ENCODE measurements around the gene TAF3. TPM values are rescaled to one million over a fixed set of nuclear protein-coding genes. Genes with fewer than 3 reads are reported as not detected.

The TAF3 gene
- total RNA-seq, 1 donor from 2014 or later: 6.2 TPM

DNA sequence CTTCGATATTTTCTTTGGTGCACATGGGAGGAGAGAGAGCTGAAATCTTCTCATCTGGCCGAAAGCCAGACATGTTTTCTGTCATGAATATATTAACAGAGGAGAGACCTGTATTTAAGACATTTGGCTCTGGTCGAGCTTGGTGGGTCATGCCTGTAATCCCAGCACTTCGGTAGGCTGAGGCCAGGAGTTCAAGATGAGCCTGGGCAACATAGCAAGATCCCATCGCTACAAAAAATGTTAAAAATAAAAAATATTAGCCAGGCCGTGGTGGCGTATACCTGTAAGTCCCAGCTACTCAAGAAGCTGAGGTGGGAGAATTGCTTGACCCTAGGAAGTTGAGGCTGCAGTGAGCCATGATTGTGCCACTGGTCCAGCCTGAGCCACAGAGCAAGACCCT lies 214.3 kb downstream of the TAF3 start:
- no peak overlapping the region for H3K4me3 Mint-ChIP-seq (ENCODE audit: unreplicated experiment)
- H3K36me3 Mint-ChIP-seq (ENCODE audit: low read depth): peaks cover 2% of the 10 kb centered on the region
- no peaks in the 10 kb centered on the region for H3K9me3 Mint-ChIP-seq (ENCODE audit: low read depth)
- TF ChIP-seq CTCF (IDR thresholded peaks at IDR 0.05): no peak
- no peak for DNase-seq (ENCODE audit: low spot score)
- H3K27ac Mint-ChIP-seq (ENCODE audit: unreplicated experiment): no peak overlapping the region
- H3K27me3 Mint-ChIP-seq (ENCODE audit: low read depth): peaks cover 49% of the 10 kb centered on the region
- peaks cover 7% of the 10 kb centered on the region for H3K4me1 Mint-ChIP-seq (ENCODE audit: low read depth)

GRCh38 chr10:8033812-8034465 lies 215.6 kb downstream of the TAF3 start:
- no peak overlapping the region for H3K27ac Mint-ChIP-seq (ENCODE audit: unreplicated experiment)
- peaks cover 4% of the 10 kb centered on the region for H3K36me3 Mint-ChIP-seq (ENCODE audit: low read depth)
- no peak for DNase-seq (ENCODE audit: low spot score)
- TF ChIP-seq CTCF (IDR thresholded peaks at IDR 0.05): no peak
- H3K27me3 Mint-ChIP-seq (ENCODE audit: low read depth): peaks cover 62% of the 10 kb centered on the region
- peaks cover 7% of the 10 kb centered on the region for H3K4me1 Mint-ChIP-seq (ENCODE audit: low read depth)
- no peak overlapping the region for H3K4me3 Mint-ChIP-seq (ENCODE audit: unreplicated experiment)
- H3K9me3 Mint-ChIP-seq (ENCODE audit: low read depth): no peaks in the 10 kb centered on the region

GRCh38 chr10:8034466-8035005 lies 216.2 kb downstream of the TAF3 start:
- no peak overlapping the region for H3K27ac Mint-ChIP-seq (ENCODE audit: unreplicated experiment)
- TF ChIP-seq CTCF (IDR thresholded peaks at IDR 0.05): no peak
- H3K27me3 Mint-ChIP-seq (ENCODE audit: low read depth): peaks cover 68% of the 10 kb centered on the region
- no peak overlapping the region for H3K4me3 Mint-ChIP-seq (ENCODE audit: unreplicated experiment)
- H3K4me1 Mint-ChIP-seq (ENCODE audit: low read depth): peaks cover 7% of the 10 kb centered on the region
- H3K9me3 Mint-ChIP-seq (ENCODE audit: low read depth): no peaks in the 10 kb centered on the region
- no peak for DNase-seq (ENCODE audit: low spot score)
- H3K36me3 Mint-ChIP-seq (ENCODE audit: low read depth): peaks cover 4% of the 10 kb centered on the region

DNA sequence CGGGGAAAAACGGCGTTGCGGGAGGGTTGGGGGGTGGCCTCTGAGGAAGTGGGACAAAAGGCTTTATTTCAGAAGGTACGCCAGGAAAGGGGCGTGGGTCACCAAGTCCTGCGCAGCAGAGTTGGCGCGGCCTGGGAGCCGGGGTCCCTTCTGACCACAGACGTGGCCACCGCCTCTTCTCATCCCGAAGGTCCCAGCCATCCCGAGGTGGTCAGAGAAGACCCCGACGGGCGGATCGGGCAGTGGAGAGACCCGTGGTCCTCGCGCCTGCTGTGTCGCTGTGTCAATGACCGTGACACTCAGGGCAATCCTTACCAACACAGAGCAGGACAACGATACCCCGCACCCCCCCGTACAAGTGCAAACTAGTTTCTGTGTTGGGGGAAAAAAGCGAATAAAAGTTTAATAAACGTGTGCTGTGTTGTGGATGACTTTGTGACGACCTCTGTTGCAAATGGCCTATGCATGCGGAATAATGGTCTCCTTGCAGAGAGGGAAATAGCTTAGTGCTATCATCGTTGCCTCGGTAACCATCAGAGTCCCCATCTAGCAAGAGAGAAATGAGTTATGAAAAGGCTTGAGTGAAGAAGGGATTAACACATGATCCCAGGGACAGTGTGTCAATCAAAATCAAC lies 216.8 kb downstream of the TAF3 start:
- Mint-ChIP-seq H3K27me3 (ENCODE audit: low read depth) (peaks cover 73% of the 10 kb centered on the region), H3K4me3 (ENCODE audit: unreplicated experiment) (no peak overlapping the region), H3K4me1 (ENCODE audit: low read depth) (peaks cover 7% of the 10 kb centered on the region), H3K27ac (ENCODE audit: unreplicated experiment) (no peak overlapping the region), H3K9me3 (ENCODE audit: low read depth) (no peaks in the 10 kb centered on the region), H3K36me3 (ENCODE audit: low read depth) (peaks cover 4% of the 10 kb centered on the region)
- no peak for TF ChIP-seq CTCF (IDR thresholded peaks at IDR 0.05)
- no peak for DNase-seq (ENCODE audit: low spot score)

DNA sequence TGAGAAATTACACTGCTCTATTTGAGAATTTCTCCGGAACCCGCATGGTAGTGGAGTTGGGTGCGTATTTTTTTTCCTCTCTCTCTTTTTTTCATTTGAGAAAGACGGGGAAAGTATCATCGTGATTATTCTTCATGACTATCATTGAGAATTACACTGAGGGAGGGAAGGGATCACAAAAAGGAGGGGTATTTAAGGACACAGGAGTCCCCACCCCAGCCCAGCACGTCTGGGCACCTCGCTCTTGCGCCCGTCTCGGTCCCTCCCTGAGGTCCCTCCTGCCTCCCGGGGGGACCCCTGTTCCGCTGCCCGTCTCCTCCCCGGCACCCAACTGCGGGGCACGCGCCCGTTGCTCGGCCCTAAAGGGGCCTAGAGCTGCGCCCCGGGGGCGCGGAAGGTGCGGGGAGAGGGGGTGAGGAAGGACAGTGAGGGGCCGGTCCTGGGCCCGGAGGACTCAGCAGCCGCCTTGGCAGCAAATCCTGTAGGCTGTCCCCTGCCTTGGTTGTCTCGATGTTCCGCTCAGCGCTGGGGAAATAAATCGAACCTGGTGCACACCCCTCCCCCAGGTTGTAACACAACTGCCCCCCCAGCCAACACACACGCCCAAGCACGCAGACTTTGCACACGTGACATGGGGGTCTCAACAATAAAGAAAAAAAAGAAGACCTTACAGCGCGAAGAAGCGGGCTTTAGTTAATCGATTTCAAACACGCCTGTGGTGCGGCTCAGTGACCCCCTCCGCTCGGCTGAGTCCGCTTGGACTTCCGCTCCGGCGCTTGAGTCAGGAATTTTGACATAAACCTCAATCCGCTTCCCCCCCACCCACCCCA lies 217.6 kb downstream of the TAF3 start:
- Mint-ChIP-seq H3K4me1 (ENCODE audit: low read depth) (peaks cover 7% of the 10 kb centered on the region), H3K27ac (ENCODE audit: unreplicated experiment) (no peak overlapping the region), H3K36me3 (ENCODE audit: low read depth) (peaks cover 4% of the 10 kb centered on the region), H3K27me3 (ENCODE audit: low read depth) (peaks cover 78% of the 10 kb centered on the region), H3K4me3 (ENCODE audit: unreplicated experiment) (no peak overlapping the region), H3K9me3 (ENCODE audit: low read depth) (no peaks in the 10 kb centered on the region)
- DNase-seq (ENCODE audit: low spot score): no peak
- TF ChIP-seq CTCF (IDR thresholded peaks at IDR 0.05): no peak

Data from chondrocyte (in vitro differentiated cells).